HepG2 (cell line): ENCODE measurements around the gene MFAP2. TPM values are rescaled to one million over a fixed set of nuclear protein-coding genes. Genes with fewer than 3 reads are reported as not detected.
A peak's percentile ranks its signal among the peaks of the same experiment; 100 is the strongest.

Experiments used
- ARNT2 ChIP-seq: sonication (generic); formaldehyde crosslinking; IDR thresholded peaks from 2 replicates; pipeline ENCODE4 v1.8.0; 2022; ENCODE audit warnings: mild to moderate bottlenecking, low read depth, missing genetic modification reagents, moderate library complexity
- ATF4 ChIP-seq, 2 experiments: fragments of 450-650 bp in 1 of 2; sonication (generic) in 1 of 2; formaldehyde crosslinking; IDR thresholded peaks; 2 replicates each; pipeline versions ENCODE4 v1.5.0 to v1.8.0; 2020 to 2022; ENCODE audit warnings: mild to moderate bottlenecking in 1 of 2, missing genetic modification reagents in 1 of 2
- FOXP4 ChIP-seq: sonication (generic); formaldehyde crosslinking; IDR thresholded peaks from 2 replicates; pipeline ENCODE4 v1.4.0; 2020; ENCODE audit warnings: missing genetic modification reagents
- HMGA1 ChIP-seq: sonication (generic); formaldehyde crosslinking; conservative IDR thresholded peaks from 2 replicates; pipeline ENCODE4 v1.4.0; 2020; ENCODE audit warnings: missing genetic modification reagents
- KLF6 ChIP-seq: IDR thresholded peaks from 2 replicates; pipeline ENCODE4 v1.8.0; 2016; ENCODE audit warnings: missing biosample characterization, missing genetic modification reagents
- MAF1 ChIP-seq: sonication (generic); formaldehyde crosslinking; IDR thresholded peaks from 2 replicates; pipeline ENCODE4 v1.5.0; 2020; ENCODE audit warnings: missing genetic modification reagents, borderline replicate concordance
- MYNN ChIP-seq: sonication (generic); formaldehyde crosslinking; IDR thresholded peaks from 2 replicates; pipeline ENCODE4 v1.4.0; 2020; ENCODE audit warnings: mild to moderate bottlenecking, low read depth, missing genetic modification reagents
- RXRB ChIP-seq: IDR thresholded peaks from 2 replicates; pipeline ENCODE4 v1.6.1; 2016; ENCODE audit warnings: borderline replicate concordance, missing genetic modification reagents, missing compliant biosample characterization
- SIX1 ChIP-seq: sonication (generic); formaldehyde crosslinking; IDR thresholded peaks from 2 replicates; pipeline ENCODE4 v1.4.0; 2020; ENCODE audit warnings: missing genetic modification reagents, borderline replicate concordance
- SRSF1 ChIP-seq: fragments of 200-400 bp; formaldehyde crosslinking; optimal IDR thresholded peaks from 2 replicates; pipeline ENCODE3; 2017; ENCODE audit warnings: mild to moderate bottlenecking, low read depth, low read length, moderate library complexity
- TAF1 ChIP-seq: sonication (generic); formaldehyde crosslinking; IDR thresholded peaks from 2 replicates; pipeline ENCODE4 v1.4.0; 2020; ENCODE audit warnings: missing genetic modification reagents
- TCF12 ChIP-seq, 2 experiments: fragments of 450-650 bp in 1 of 2; sonication (generic) in 1 of 2; formaldehyde crosslinking in 1 of 2; IDR thresholded peaks; 2 replicates each; pipeline versions ENCODE4 v1.6.1 to v1.8.0; 2017 to 2022; ENCODE audit warnings: antibody characterized with exemption in 1 of 2, mild to moderate bottlenecking in 1 of 2, missing genetic modification reagents in 1 of 2, moderate library complexity in 1 of 2
- ZFP36L1 ChIP-seq: sonication (generic); formaldehyde crosslinking; IDR thresholded peaks from 2 replicates; pipeline ENCODE4 v1.8.0; 2022; ENCODE audit warnings: mild to moderate bottlenecking, missing genetic modification reagents, moderate library complexity
- ZFYVE20 ChIP-seq: sonication (generic); formaldehyde crosslinking; IDR thresholded peaks from 2 replicates; pipeline ENCODE4 v1.8.0; 2023; ENCODE audit warnings: low read depth, mild to moderate bottlenecking, moderate library complexity, missing genetic modification reagents, borderline replicate concordance
- ZNF138 ChIP-seq: sonication (generic); formaldehyde crosslinking; IDR thresholded peaks from 2 replicates; pipeline ENCODE4 v1.5.0; 2020; ENCODE audit warnings: mild to moderate bottlenecking, low read depth, missing genetic modification reagents
- ZNF550 ChIP-seq: sonication (generic); formaldehyde crosslinking; IDR thresholded peaks from 2 replicates; pipeline ENCODE4 v1.4.0; 2020; ENCODE audit warnings: mild to moderate bottlenecking, missing genetic modification reagents, borderline replicate concordance
- ZNF562 ChIP-seq: sonication (generic); formaldehyde crosslinking; IDR thresholded peaks from 2 replicates; pipeline ENCODE4 v1.8.0; 2022; ENCODE audit warnings: missing genetic modification reagents, borderline replicate concordance
- ZNF564 ChIP-seq: sonication (generic); formaldehyde crosslinking; IDR thresholded peaks from 2 replicates; pipeline ENCODE4 v1.8.1; 2023; ENCODE audit warnings: mild to moderate bottlenecking, missing genetic modification reagents
- ZNF609 ChIP-seq: sonication (generic); formaldehyde crosslinking; IDR thresholded peaks from 2 replicates; pipeline ENCODE4 v1.4.0; 2020; ENCODE audit warnings: mild to moderate bottlenecking, missing genetic modification reagents, borderline replicate concordance
- polyA plus RNA-seq, 8 experiments: library from polyadenylated mRNA; depleted of rRNA in 3 of 8; stranded (reverse) in 7 of 8; unstranded in 1 of 8; fragments of >200 nt; fragmentation: Illumina TruSeq in 4 of 8; extraction: Trizol in 4 of 8; gene quantifications; 2 replicates each; pipeline versions ENCODE4 v1.2.1 to v1.2.3, GENCODE V29; 2011 to 2016; ENCODE audit warnings: low read depth in 4 of 8, missing spikeins in 1 of 8, mixed read lengths in 1 of 8; ENCODE audit not compliant: insufficient read depth in 1 of 8
- total RNA-seq, 5 experiments: library from RNA; depleted of rRNA; stranded (reverse); fragments of >200 nt; fragmentation: Illumina TruSeq; extraction: Trizol; gene quantifications; 2 replicates each; pipeline ENCODE4 v1.2.3, GENCODE V29; 2016; ENCODE audit warnings: low read depth in 1 of 5
- TF ChIP-seq, protein P1 (sequence below): IDR thresholded peaks from 2 replicates; pipeline ENCODE4 v1.6.1; 2016; ENCODE audit warnings: missing compliant biosample characterization, missing genetic modification reagents, borderline replicate concordance

MFAP2 gene
- total and polyA plus RNA-seq, 2 of the 13 experiments (the other 11 are each of a cell fraction or from before 2014, with no cell fraction given) = 1.1 to 1.4 TPM

GRCh38 chr1:16960560-16961296 is 19.7 kb downstream of the MFAP2 start (continued):
- TF ChIP-seq ZNF609 (CRISPR knock-in tag) (no peak), ZNF562 (CRISPR knock-in tag) (no peak), ARNT2 (0 out of 2 replicates have a peak, but pooled peaks have one; percentile 27), TAF1 (CRISPR knock-in tag) (no peak), ZFYVE20 (no peak), ATF4 (CRISPR knock-in tag; IDR thresholded peaks at IDR 0.05) (no peak), MYNN (CRISPR knock-in tag) (no peak), KLF6 (no peak), TCF12 (IDR thresholded peaks at IDR 0.05) (no peak), TCF12 (CRISPR knock-in tag; IDR thresholded peaks at IDR 0.05) (no peak), ZFP36L1 (no peak), FOXP4 (CRISPR knock-in tag) (no peak), SRSF1 (no peak), RXRB (0 out of 2 replicates have a peak, but pooled peaks have one; percentile 15), ZNF138 (CRISPR knock-in tag) (no peak), ZNF550 (no peak), MAF1 (CRISPR knock-in tag) (no peak), SIX1 (CRISPR knock-in tag) (no peak), HMGA1 (no peak), ZNF564 (CRISPR knock-in tag) (no peak)
- TF ChIP-seq, protein P1, sequence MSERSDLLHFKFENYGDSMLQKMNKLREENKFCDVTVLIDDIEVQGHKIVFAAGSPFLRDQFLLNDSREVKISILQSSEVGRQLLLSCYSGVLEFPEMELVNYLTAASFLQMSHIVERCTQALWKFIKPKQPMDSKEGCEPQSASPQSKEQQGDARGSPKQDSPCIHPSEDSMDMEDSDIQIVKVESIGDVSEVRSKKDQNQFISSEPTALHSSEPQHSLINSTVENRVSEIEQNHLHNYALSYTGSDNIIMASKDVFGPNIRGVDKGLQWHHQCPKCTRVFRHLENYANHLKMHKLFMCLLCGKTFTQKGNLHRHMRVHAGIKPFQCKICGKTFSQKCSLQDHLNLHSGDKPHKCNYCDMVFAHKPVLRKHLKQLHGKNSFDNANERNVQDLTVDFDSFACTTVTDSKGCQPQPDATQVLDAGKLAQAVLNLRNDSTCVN (CRISPR knock-in tag) = no peak
